H1 (cell line): ENCODE results near the gene CIRBP. TPM values are rescaled to one million over a fixed set of nuclear protein-coding genes. Genes with fewer than 3 reads are reported as not detected.

Source experiments
- BACH1 ChIP-seq: IDR thresholded peaks from 2 replicates; pipeline ENCODE4 v1.6.1; 2012; ENCODE audit warnings: low read length, improper control_type of control experiment
- CEBPB ChIP-seq: IDR thresholded peaks from 2 replicates; pipeline ENCODE4 v1.6.1; 2012; ENCODE audit warnings: low read depth, low read length
- CHD2 ChIP-seq: IDR thresholded peaks from 2 replicates; pipeline ENCODE4 v1.6.1; 2012; ENCODE audit warnings: low read length, improper control_type of control experiment
- CREB1 ChIP-seq: IDR thresholded peaks from 2 replicates; pipeline ENCODE4 v1.6.1; 2012; ENCODE audit warnings: inconsistent platforms
- GABPA ChIP-seq: IDR thresholded peaks from 2 replicates; pipeline ENCODE4 v1.6.1; 2011; ENCODE audit warnings: mild to moderate bottlenecking, low read length, moderate library complexity, borderline replicate concordance; ENCODE audit not compliant: insufficient read depth
- KDM4A ChIP-seq: IDR thresholded peaks from one replicate; pipeline ENCODE4 v1.7.1; 2012; ENCODE audit warnings: low read depth, mild to moderate bottlenecking, moderate library complexity, low read length, inconsistent platforms; ENCODE audit not compliant: severe bottlenecking
- MAFK ChIP-seq: IDR thresholded peaks from 2 replicates; pipeline ENCODE4 v1.6.1; 2012; ENCODE audit warnings: low read depth, mild to moderate bottlenecking, improper control_type of control experiment, low read length
- NANOG ChIP-seq: IDR thresholded peaks from 2 replicates; pipeline ENCODE4 v1.6.1; 2011; ENCODE audit warnings: low read length, low read depth, mild to moderate bottlenecking, inconsistent platforms; ENCODE audit not compliant: insufficient read depth, poor library complexity, severe bottlenecking
- POLR2A ChIP-seq, 2 experiments: IDR thresholded peaks; 1 replicate in 1 of 2; 2 replicates in 1 of 2; pipeline ENCODE4 v1.6.1; 2011; ENCODE audit warnings: low read depth in 2 of 2, low read length in 2 of 2, mild to moderate bottlenecking in 2 of 2; ENCODE audit errors: control extremely low read depth in 1 of 2
- RAD21 ChIP-seq, 2 experiments: IDR thresholded peaks in 1 of 2; conservative IDR thresholded peaks in 1 of 2; 2 replicates each; pipeline ENCODE4 v1.6.1; 2011; ENCODE audit warnings: low read depth in 2 of 2, low read length in 2 of 2, improper control_type of control experiment in 1 of 2, inconsistent platforms in 1 of 2, mild to moderate bottlenecking in 1 of 2, moderate library complexity in 1 of 2
- RNF2 ChIP-seq: fragments of 200-900, 300-1000 bp; sonication (generic); IDR thresholded peaks from 2 replicates; pipeline ENCODE4 v1.7.1; 2016; ENCODE audit warnings: borderline replicate concordance, low read depth, mild to moderate bottlenecking, antibody characterized with exemption, low read length; ENCODE audit not compliant: poor library complexity, severe bottlenecking; ENCODE audit errors: missing control alignments
- RXRA ChIP-seq: IDR thresholded peaks from 2 replicates; pipeline ENCODE4 v1.6.1; 2011; ENCODE audit warnings: low read depth, mild to moderate bottlenecking, low read length, moderate library complexity; ENCODE audit not compliant: insufficient read depth
- SIN3A ChIP-seq, 2 experiments: IDR thresholded peaks in 1 of 2; conservative IDR thresholded peaks in 1 of 2; 2 replicates each; pipeline ENCODE4 v1.6.1; 2011 to 2012; ENCODE audit warnings: low read length in 2 of 2, improper control_type of control experiment in 1 of 2, low read depth in 1 of 2, mild to moderate bottlenecking in 1 of 2
- SIRT6 ChIP-seq: IDR thresholded peaks from one replicate; pipeline ENCODE4 v1.7.1; 2012; ENCODE audit warnings: low read length, inconsistent platforms
- SP4 ChIP-seq: IDR thresholded peaks from 2 replicates; pipeline ENCODE4 v1.6.1; 2012; ENCODE audit warnings: low read length, inconsistent platforms
- TBP ChIP-seq: IDR thresholded peaks from 2 replicates; pipeline ENCODE4 v1.6.1; 2011; ENCODE audit warnings: low read depth, low read length, improper control_type of control experiment
- YY1 ChIP-seq: IDR thresholded peaks from 2 replicates; pipeline ENCODE4 v1.6.1; 2011; ENCODE audit warnings: low read depth, mild to moderate bottlenecking, low read length
- polyA plus RNA-seq, 7 experiments: library from polyadenylated mRNA; depleted of rRNA in 3 of 7; stranded (reverse) in 5 of 7; unstranded in 2 of 7; fragments of >200 nt in 5 of 7; fragments of 200-250 nt in 2 of 7; gene quantifications; 1 replicate in 5 of 7; 2 replicates in 1 of 7; 4 replicates in 1 of 7; pipeline versions ENCODE4 v1.2.1 to v1.2.3, GENCODE V29; 2011 to 2013; ENCODE audit warnings: missing spikeins in 2 of 7, mixed read lengths in 2 of 7
- total RNA-seq: library from RNA; stranded (reverse); fragmentation: NEBNext Ultra II Directional; extraction: Animal tissue kit (Norgen Biotek cat#: 25700); gene quantifications from 2 replicates; pipeline ENCODE4 v1.2.1, GENCODE V29; 2021
- TF ChIP-seq, protein P1 (sequence below): IDR thresholded peaks from 2 replicates; pipeline ENCODE4 v1.6.1; 2012; ENCODE audit warnings: low read length, inconsistent platforms
- TF ChIP-seq, protein P2 (sequence below): IDR thresholded peaks from 2 replicates; pipeline ENCODE4 v1.6.1; 2012; ENCODE audit warnings: inconsistent platforms
- TF ChIP-seq, protein P3 (sequence below), 3 experiments: IDR thresholded peaks; 1 replicate in 2 of 3; 2 replicates in 1 of 3; pipeline versions ENCODE4 v1.5.1 to v1.6.1; 2011; ENCODE audit warnings: low read length in 3 of 3, mild to moderate bottlenecking in 3 of 3, inconsistent platforms in 2 of 3, low read depth in 1 of 3, moderate library complexity in 1 of 3; ENCODE audit not compliant: insufficient read depth in 1 of 3; ENCODE audit errors: control extremely low read depth in 1 of 3

The CIRBP gene
- total and polyA plus RNA-seq, 2 of the 8 experiments (the other 6 are each of a cell fraction or from before 2014, with no cell fraction given), result 175 to 199 TPM

DNA sequence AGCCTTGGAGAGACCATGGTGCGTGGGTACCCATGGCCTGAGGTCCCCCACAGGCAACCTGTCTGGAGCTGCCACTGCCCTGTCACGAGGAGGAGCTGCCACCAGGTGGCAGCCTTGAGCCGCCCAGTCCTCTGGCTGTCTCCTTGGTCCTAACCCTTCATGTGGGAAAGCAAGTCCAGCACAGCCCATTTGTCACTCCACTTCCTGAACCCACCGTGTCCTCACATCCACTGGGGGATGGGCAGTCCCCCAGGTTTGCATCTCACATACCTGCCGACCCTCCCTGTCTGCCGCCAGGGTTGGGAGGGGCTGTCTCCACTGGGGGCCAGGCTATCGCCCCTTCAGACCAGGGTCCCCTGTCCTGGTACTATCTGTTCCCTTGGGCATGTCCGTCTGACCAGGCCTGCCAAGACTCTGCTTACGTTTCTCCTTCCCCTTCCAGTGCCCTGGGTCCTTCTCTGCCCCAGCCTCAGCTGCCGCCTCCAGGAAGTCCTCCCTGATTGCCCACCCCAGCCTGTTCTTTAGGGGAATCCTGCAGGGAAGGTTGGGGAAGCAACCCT, 10.7 kb downstream of the CIRBP start (continued):
- TF ChIP-seq, protein P1, sequence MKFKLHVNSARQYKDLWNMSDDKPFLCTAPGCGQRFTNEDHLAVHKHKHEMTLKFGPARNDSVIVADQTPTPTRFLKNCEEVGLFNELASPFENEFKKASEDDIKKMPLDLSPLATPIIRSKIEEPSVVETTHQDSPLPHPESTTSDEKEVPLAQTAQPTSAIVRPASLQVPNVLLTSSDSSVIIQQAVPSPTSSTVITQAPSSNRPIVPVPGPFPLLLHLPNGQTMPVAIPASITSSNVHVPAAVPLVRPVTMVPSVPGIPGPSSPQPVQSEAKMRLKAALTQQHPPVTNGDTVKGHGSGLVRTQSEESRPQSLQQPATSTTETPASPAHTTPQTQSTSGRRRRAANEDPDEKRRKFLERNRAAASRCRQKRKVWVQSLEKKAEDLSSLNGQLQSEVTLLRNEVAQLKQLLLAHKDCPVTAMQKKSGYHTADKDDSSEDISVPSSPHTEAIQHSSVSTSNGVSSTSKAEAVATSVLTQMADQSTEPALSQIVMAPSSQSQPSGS, result no peak
- peak in 1 of 2 experiments; percentile 23; a peak in 1 of 3 replicates for TF ChIP-seq POLR2A (IDR thresholded peaks at IDR 0.05; ENCODE audit: control extremely low read depth in 1 of 2, low read depth in 2 of 2, low read length in 2 of 2)
- TF ChIP-seq, protein P2, sequence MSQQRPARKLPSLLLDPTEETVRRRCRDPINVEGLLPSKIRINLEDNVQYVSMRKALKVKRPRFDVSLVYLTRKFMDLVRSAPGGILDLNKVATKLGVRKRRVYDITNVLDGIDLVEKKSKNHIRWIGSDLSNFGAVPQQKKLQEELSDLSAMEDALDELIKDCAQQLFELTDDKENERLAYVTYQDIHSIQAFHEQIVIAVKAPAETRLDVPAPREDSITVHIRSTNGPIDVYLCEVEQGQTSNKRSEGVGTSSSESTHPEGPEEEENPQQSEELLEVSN, result no peak
- TF ChIP-seq SIN3A (conservative IDR thresholded peaks at IDR 0.05 in 1 of 2, IDR thresholded peaks at IDR 0.05 in 1 of 2; ENCODE audit: low read depth in 1 of 2, low read length in 2 of 2), result peak in 1 of 2 experiments; percentile 87; a peak in 1 of 4 replicates
- peak; percentile 94 to 95 for TF ChIP-seq RAD21 (IDR thresholded peaks at IDR 0.05 in 1 of 2, conservative IDR thresholded peaks at IDR 0.05 in 1 of 2; ENCODE audit: low read depth in 2 of 2, low read length in 2 of 2)
- TF ChIP-seq NANOG, result no peak
- TF ChIP-seq, protein P3, sequence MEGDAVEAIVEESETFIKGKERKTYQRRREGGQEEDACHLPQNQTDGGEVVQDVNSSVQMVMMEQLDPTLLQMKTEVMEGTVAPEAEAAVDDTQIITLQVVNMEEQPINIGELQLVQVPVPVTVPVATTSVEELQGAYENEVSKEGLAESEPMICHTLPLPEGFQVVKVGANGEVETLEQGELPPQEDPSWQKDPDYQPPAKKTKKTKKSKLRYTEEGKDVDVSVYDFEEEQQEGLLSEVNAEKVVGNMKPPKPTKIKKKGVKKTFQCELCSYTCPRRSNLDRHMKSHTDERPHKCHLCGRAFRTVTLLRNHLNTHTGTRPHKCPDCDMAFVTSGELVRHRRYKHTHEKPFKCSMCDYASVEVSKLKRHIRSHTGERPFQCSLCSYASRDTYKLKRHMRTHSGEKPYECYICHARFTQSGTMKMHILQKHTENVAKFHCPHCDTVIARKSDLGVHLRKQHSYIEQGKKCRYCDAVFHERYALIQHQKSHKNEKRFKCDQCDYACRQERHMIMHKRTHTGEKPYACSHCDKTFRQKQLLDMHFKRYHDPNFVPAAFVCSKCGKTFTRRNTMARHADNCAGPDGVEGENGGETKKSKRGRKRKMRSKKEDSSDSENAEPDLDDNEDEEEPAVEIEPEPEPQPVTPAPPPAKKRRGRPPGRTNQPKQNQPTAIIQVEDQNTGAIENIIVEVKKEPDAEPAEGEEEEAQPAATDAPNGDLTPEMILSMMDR (IDR thresholded peaks at IDR 0.05; ENCODE audit: control extremely low read depth in 1 of 3, insufficient read depth in 1 of 3, low read depth in 1 of 3, low read length in 3 of 3), result peak; percentile 91 to 99 (median 98)
- no peak for TF ChIP-seq CEBPB
- TF ChIP-seq MAFK, result no peak
- TF ChIP-seq BACH1, result peak; percentile 70
- 0 out of 2 replicates have a peak, but pooled peaks have one; percentile 42 for TF ChIP-seq SP4
- TF ChIP-seq RNF2, result no peak
- no peak for TF ChIP-seq TBP
- TF ChIP-seq KDM4A, result no peak
- no peak for TF ChIP-seq SIRT6
- TF ChIP-seq RXRA, result no peak
- TF ChIP-seq YY1, result no peak
- TF ChIP-seq GABPA, result peak; percentile 76; the same call in 1 of the 2 replicates
- TF ChIP-seq CREB1, result peak; percentile 43; the same call in 1 of the 2 replicates
- TF ChIP-seq CHD2, result no peak
